ENCODE measurements around the gene SUSD5. TPM values are rescaled to one million over a fixed set of nuclear protein-coding genes. Genes with fewer than 3 reads are reported as not detected.
A peak's percentile ranks its signal among the peaks of the same experiment; 100 is the strongest.

Gene SUSD5
- total and polyA plus RNA-seq, 2 of the 13 experiments (the other 11 are each of a cell fraction or from before 2014, with no cell fraction given), result not detected

- TF ChIP-seq ZMAT5 (CRISPR knock-in tag; IDR thresholded peaks at IDR 0.05; ENCODE audit: borderline replicate concordance, low read depth), result no peak
- TF ChIP-seq NKX3-1 (CRISPR knock-in tag; IDR thresholded peaks at IDR 0.05), result no peak
- peak; percentile 24; the same call in 1 of the 2 replicates for TF ChIP-seq RXRB (CRISPR knock-in tag; IDR thresholded peaks at IDR 0.05; ENCODE audit: borderline replicate concordance)
- TF ChIP-seq SP5 (CRISPR knock-in tag; IDR thresholded peaks at IDR 0.05; ENCODE audit: borderline replicate concordance, low read depth), result peak; percentile 77; the same call in 1 of the 2 replicates
- no peak for TF ChIP-seq ZNF235 (CRISPR knock-in tag; IDR thresholded peaks at IDR 0.05; ENCODE audit: borderline replicate concordance)
- no peak for TF ChIP-seq THYN1 (CRISPR knock-in tag; IDR thresholded peaks at IDR 0.05; ENCODE audit: borderline replicate concordance, low read depth)
- TF ChIP-seq EEA1 (CRISPR knock-in tag; IDR thresholded peaks at IDR 0.05; ENCODE audit: borderline replicate concordance), result no peak
- TF ChIP-seq DNMT3B (CRISPR knock-in tag; conservative IDR thresholded peaks at IDR 0.05), result no peak
- TF ChIP-seq POLR2AphosphoS2 (IDR thresholded peaks at IDR 0.05; ENCODE audit: low read depth, low read length), result no peak
- no peak for TF ChIP-seq ZNF546 (CRISPR knock-in tag; conservative IDR thresholded peaks at IDR 0.05)
- no peak for TF ChIP-seq FOXA1 (IDR thresholded peaks at IDR 0.05)
- 0 out of 2 replicates have a peak, but pooled peaks have one; percentile 10 for TF ChIP-seq FOXA1 (CRISPR knock-in tag; IDR thresholded peaks at IDR 0.05)
- TF ChIP-seq ERF (CRISPR knock-in tag; IDR thresholded peaks at IDR 0.05), result peak; percentile 41; the same call in 1 of the 2 replicates
- TF ChIP-seq ZNF619 (CRISPR knock-in tag; IDR thresholded peaks at IDR 0.05), result no peak
- TF ChIP-seq IRF1 (CRISPR knock-in tag; IDR thresholded peaks at IDR 0.05; ENCODE audit: low read depth), result no peak
- no peak for TF ChIP-seq SPEN (CRISPR knock-in tag; IDR thresholded peaks at IDR 0.05; ENCODE audit: low read depth)
- TF ChIP-seq HES4 (CRISPR knock-in tag; IDR thresholded peaks at IDR 0.05; ENCODE audit: borderline replicate concordance), result no peak
- TF ChIP-seq CENPT (CRISPR knock-in tag; IDR thresholded peaks at IDR 0.05; ENCODE audit: low read depth), result no peak
- peak; percentile 56; the same call in 1 of the 2 replicates for TF ChIP-seq HOMEZ (CRISPR knock-in tag; IDR thresholded peaks at IDR 0.05; ENCODE audit: low read depth)
- peak; percentile 44; the same call in 1 of the 2 replicates for TF ChIP-seq TBX2 (CRISPR knock-in tag; IDR thresholded peaks at IDR 0.05; ENCODE audit: borderline replicate concordance)
- peak; percentile 52; the same call in 1 of the 2 replicates for TF ChIP-seq NCOA2 (CRISPR knock-in tag; IDR thresholded peaks at IDR 0.05)
- TF ChIP-seq TFDP2 (CRISPR knock-in tag; IDR thresholded peaks at IDR 0.05), result peak; percentile 62; the same call in 1 of the 2 replicates
- no peak for TF ChIP-seq THAP8 (CRISPR knock-in tag; IDR thresholded peaks at IDR 0.05; ENCODE audit: borderline replicate concordance)
- TF ChIP-seq ZNF775 (CRISPR knock-in tag; IDR thresholded peaks at IDR 0.05; ENCODE audit: borderline replicate concordance), result no peak
Observed at GRCh38 chr3:33181229-33181628, 37.4 kb downstream of the SUSD5 start (continued).
